Endothelial cell of coronary artery (primary cell): Measurements from ENCODE around the gene KYAT1. TPM values are rescaled to one million over a fixed set of nuclear protein-coding genes. Genes with fewer than 3 reads are reported as not detected.

Experiments used
- total RNA-seq: library from RNA; depleted of rRNA; stranded (reverse); fragments of >200 nt; gene quantifications from 2 replicates; pipeline ENCODE4 v1.2.3, GENCODE V29; 2014

The KYAT1 gene
- total RNA-seq: 7.6 and 10.8 TPM in 2 replicates

GRCh38 chr9:128881884-128882676, at the start of gene KYAT1, which contains the start of gene LRRC8A:
KYAT1 (minus strand) TSS chr9:128881950; CDS start chr9:128845405, 36,545 bp downstream.
LRRC8A (plus strand) TSS chr9:128882133; CDS start chr9:128907165, 25,032 bp downstream.

GRCh38 chr9:128920381-128921058, 38.8 kb upstream of the KYAT1 start, which contains the start of gene PHYHD1:
PHYHD1 (plus strand) TSS chr9:128920982; CDS start chr9:128922324, 1,342 bp downstream.

GRCh38 chr9:128829477-128830251, 52.1 kb downstream of the KYAT1 start, which contains the start of gene SPOUT1:
SPOUT1 (minus strand) TSS chr9:128829794; CDS start chr9:128829780, 14 bp downstream.

GRCh38 chr9:128818099-128818838, 63.5 kb downstream of the KYAT1 start, which contains the start of gene ENDOG:
ENDOG (plus strand) TSS chr9:128818500; CDS start chr9:128818685, 185 bp downstream.

GRCh38 chr9:128786681-128787601, 94.8 kb downstream of the KYAT1 start, which contains the start of gene TBC1D13:
TBC1D13 (plus strand) TSS chr9:128787253; CDS start chr9:128787354, 101 bp downstream.

Other genes with a start within 250 kb of the KYAT1 start
- 44.1 and 70.7 TPM in 2 replicates for gene DYNC2I2, start 225.1 kb downstream of the KYAT1 start, total RNA-seq
- 746 and 844 TPM in 2 replicates for gene SET, start 192.7 kb downstream of the KYAT1 start, total RNA-seq
- gene PKN3, start 179.4 kb downstream of the KYAT1 start, total RNA-seq: 16.6 and 18.5 TPM in 2 replicates
- 29.4 and 31.9 TPM in 2 replicates for gene ZDHHC12, start 157.8 kb downstream of the KYAT1 start, total RNA-seq
- gene ZER1, start 110.0 kb downstream of the KYAT1 start, total RNA-seq: 8.6 and 12.7 TPM in 2 replicates
- 11.7 and 14.0 TPM in 2 replicates for gene TBC1D13, start 94.7 kb downstream of the KYAT1 start, total RNA-seq
- gene ENDOG, start 63.5 kb downstream of the KYAT1 start, total RNA-seq: 28.3 and 32.8 TPM in 2 replicates
- gene SPOUT1, start 52.2 kb downstream of the KYAT1 start, total RNA-seq: 13.0 and 14.8 TPM in 2 replicates
- 110 and 120 TPM in 2 replicates for gene LRRC8A, start 183 bp upstream of the KYAT1 start, total RNA-seq
- 0.27 and 0.75 TPM in 2 replicates for gene PHYHD1, start 39.0 kb upstream of the KYAT1 start, total RNA-seq
- 23.4 and 30.9 TPM in 2 replicates for gene DOLK, start 65.7 kb upstream of the KYAT1 start, total RNA-seq
- 44.7 and 55.3 TPM in 2 replicates for gene NUP188, start 65.7 kb upstream of the KYAT1 start, total RNA-seq
- gene SH3GLB2, start 146.4 kb upstream of the KYAT1 start, total RNA-seq: 23.4 and 40.7 TPM in 2 replicates
- 18.7 and 21.5 TPM in 2 replicates for gene MIGA2, start 154.7 kb upstream of the KYAT1 start, total RNA-seq
- gene DOLPP1, start 199.2 kb upstream of the KYAT1 start, total RNA-seq: 9.4 and 10.2 TPM in 2 replicates
- gene CRAT, start 228.8 kb upstream of the KYAT1 start, total RNA-seq: 22.2 and 29.1 TPM in 2 replicates
- 80.2 and 101 TPM in 2 replicates for gene PTPA, start 229.5 kb upstream of the KYAT1 start, total RNA-seq